HEK293 (cell line): Measurements from ENCODE around the gene PCCA.

Source experiments
- CTCF ChIA-PET: fragments of 350-600 bp; formaldehyde crosslinking; extraction: SDS; loops from one replicate; lab custom pipeline; 2021; ENCODE audit warnings: antibody characterized with exemption; lab: Yijun Ruan, JAX
- POLR2A ChIA-PET: fragments of 300-600 bp; formaldehyde crosslinking; extraction: SDS; loops from one replicate; lab custom pipeline; 2020; ENCODE audit warnings: antibody characterized with exemption, inconsistent platforms; lab: Yijun Ruan, JAX
- H3K27ac ChIP-seq: fragments of 200-500 bp; sonication (Bioruptor generic); 2 replicates; pipeline ENCODE4 v1.5.1; 2014; ENCODE audit warnings: low read depth, low read length, control low read depth, inconsistent platforms; ENCODE audit errors: extremely low read depth
- H3K36me3 ChIP-seq, 2 experiments: fragments of 200-500 bp in 1 of 2; sonication (Bioruptor generic) in 1 of 2; 1 replicate in 1 of 2; 2 replicates in 1 of 2; pipeline ENCODE4 v1.5.1; 2014 to 2017; ENCODE audit warnings: inconsistent platforms in 2 of 2, low read length in 2 of 2; ENCODE audit not compliant: control insufficient read depth in 2 of 2, insufficient read depth in 1 of 2
- H3K4me1 ChIP-seq: fragments of 200-500 bp; sonication (Bioruptor generic); 2 replicates; pipeline ENCODE4 v1.5.1; 2014; ENCODE audit warnings: mild to moderate bottlenecking, low read length, inconsistent platforms; ENCODE audit not compliant: control insufficient read depth, insufficient read depth
- H3K4me3 ChIP-seq: 2 replicates; pipeline ENCODE4 v1.5.1; 2011; ENCODE audit warnings: low read depth, mild to moderate bottlenecking, control low read depth, low read length, moderate library complexity
- H3K9me3 ChIP-seq: fragments of 200-500 bp; sonication (Bioruptor generic); 2 replicates; pipeline ENCODE4 v1.5.1; 2014; ENCODE audit warnings: low read depth, low read length, inconsistent platforms; ENCODE audit not compliant: control insufficient read depth, insufficient read depth
- KLF1 ChIP-seq: fragments of 450-650 bp; formaldehyde crosslinking; IDR thresholded peaks from 2 replicates; pipeline ENCODE4 v1.5.1; 2016; ENCODE audit warnings: missing biosample characterization, missing genetic modification characterization
- ZBTB48 ChIP-seq: fragments of 450-650 bp; formaldehyde crosslinking; IDR thresholded peaks from 2 replicates; pipeline ENCODE4 v1.5.1; 2016; ENCODE audit warnings: missing biosample characterization, missing genetic modification characterization
- ZNF146 ChIP-seq: fragments of 450-650 bp; formaldehyde crosslinking; IDR thresholded peaks from 2 replicates; pipeline ENCODE4 v1.5.1; 2016; ENCODE audit warnings: missing biosample characterization, missing genetic modification characterization
- ZNF221 ChIP-seq: fragments of 450-650 bp; formaldehyde crosslinking; IDR thresholded peaks from 2 replicates; pipeline ENCODE4 v1.5.1; 2017; ENCODE audit warnings: missing biosample characterization, missing genetic modification characterization, borderline replicate concordance
- ZNF292 ChIP-seq: fragments of 450-650 bp; formaldehyde crosslinking; IDR thresholded peaks from 2 replicates; pipeline ENCODE4 v1.5.1; 2016; ENCODE audit warnings: low read depth, missing biosample characterization, missing genetic modification characterization, borderline replicate concordance
- ZNF366 ChIP-seq: fragments of 450-650 bp; formaldehyde crosslinking; conservative IDR thresholded peaks from 2 replicates; pipeline ENCODE4 v1.5.1; 2016; ENCODE audit warnings: missing biosample characterization, missing genetic modification characterization
- ZNF391 ChIP-seq: fragments of 450-650 bp; formaldehyde crosslinking; IDR thresholded peaks from 2 replicates; pipeline ENCODE4 v1.5.1; 2016; ENCODE audit warnings: low read depth, missing biosample characterization, missing genetic modification characterization, borderline replicate concordance
- ZNF394 ChIP-seq: fragments of 450-650 bp; formaldehyde crosslinking; IDR thresholded peaks from 2 replicates; pipeline ENCODE4 v1.5.1; 2016; ENCODE audit warnings: missing biosample characterization, missing genetic modification characterization, mild to moderate bottlenecking, moderate library complexity, borderline replicate concordance
- ZNF473 ChIP-seq: fragments of 450-650 bp; formaldehyde crosslinking; IDR thresholded peaks from 2 replicates; pipeline ENCODE4 v1.5.1; 2017; ENCODE audit warnings: missing biosample characterization, missing genetic modification characterization
- ZNF621 ChIP-seq: fragments of 450-650 bp; formaldehyde crosslinking; IDR thresholded peaks from 2 replicates; pipeline ENCODE4 v1.5.1; 2017; ENCODE audit warnings: missing biosample characterization, missing genetic modification characterization
- ZSCAN23 ChIP-seq: fragments of 450-650 bp; formaldehyde crosslinking; IDR thresholded peaks from 2 replicates; pipeline ENCODE4 v1.5.1; 2016; ENCODE audit warnings: missing biosample characterization, missing genetic modification characterization
- ZSCAN30 ChIP-seq: fragments of 450-650 bp; IDR thresholded peaks from 2 replicates; pipeline ENCODE4 v1.5.1; 2018; ENCODE audit warnings: missing biosample characterization, mild to moderate bottlenecking, missing genetic modification characterization, moderate library complexity
- TF ChIP-seq, protein P1 (sequence below): fragments of 450-650 bp; IDR thresholded peaks from 2 replicates; pipeline ENCODE4 v1.5.1; 2018; ENCODE audit warnings: missing biosample characterization, mild to moderate bottlenecking, missing genetic modification characterization
- TF ChIP-seq, protein P2 (sequence below): fragments of 450-650 bp; IDR thresholded peaks from 2 replicates; pipeline ENCODE4 v1.5.1; 2018; ENCODE audit warnings: missing biosample characterization, missing genetic modification characterization
- TF ChIP-seq, protein P3 (sequence below): fragments of 450-650 bp; formaldehyde crosslinking; IDR thresholded peaks from 2 replicates; pipeline ENCODE4 v1.5.0; 2017; ENCODE audit warnings: missing biosample characterization, missing genetic modification characterization, borderline replicate concordance
- TF ChIP-seq, protein P4 (sequence below): fragments of 450-650 bp; formaldehyde crosslinking; IDR thresholded peaks from 2 replicates; pipeline ENCODE4 v1.5.1; 2016; ENCODE audit warnings: missing biosample characterization, missing genetic modification characterization, borderline replicate concordance

PCCA gene

DNA sequence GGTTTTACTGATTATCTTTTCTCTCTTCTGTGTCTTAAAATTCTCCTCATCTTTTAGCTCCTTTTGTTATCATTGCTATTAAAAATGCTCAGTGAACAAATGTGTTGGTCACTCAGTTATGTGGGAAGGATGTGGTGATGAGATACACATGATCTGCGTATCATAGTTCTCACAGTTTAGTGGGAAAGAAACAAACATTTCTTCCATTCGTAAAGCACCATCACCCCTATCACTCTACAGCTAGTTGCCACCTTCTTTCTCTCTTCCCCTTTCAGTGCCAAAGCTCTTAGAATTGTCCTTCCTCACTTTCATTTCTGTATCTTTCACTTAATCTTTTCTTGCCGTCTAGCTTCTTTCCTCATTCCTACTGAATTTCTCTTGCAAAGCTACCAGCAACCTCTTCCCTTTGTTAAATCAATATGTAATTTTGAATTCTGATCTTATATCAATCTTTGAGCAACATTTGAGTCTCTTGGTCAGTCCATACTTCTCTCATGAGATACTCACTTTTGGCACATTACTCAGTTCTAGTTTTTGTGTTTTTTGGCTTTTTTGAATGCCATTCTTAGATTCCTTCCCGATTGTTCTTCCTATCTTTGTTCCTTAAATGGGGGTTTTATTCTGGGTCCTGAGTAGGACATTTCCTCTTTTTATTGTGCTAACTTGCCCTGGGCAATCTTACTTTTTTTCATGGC, 122.3 kb downstream of the PCCA start (continued):
- TF ChIP-seq ZSCAN23 (tag by site-specific recombination), result no peak
- TF ChIP-seq ZSCAN30 (tag by site-specific recombination), result no peak
- no peak for TF ChIP-seq ZNF394 (tag by site-specific recombination)
- no peak for TF ChIP-seq ZNF621 (tag by site-specific recombination)
- no peak for TF ChIP-seq ZNF221
- no peak for TF ChIP-seq ZBTB48 (tag by site-specific recombination)
- no peak for TF ChIP-seq ZNF473
- TF ChIP-seq ZNF366 (tag by site-specific recombination), result no peak
- TF ChIP-seq, protein P1, sequence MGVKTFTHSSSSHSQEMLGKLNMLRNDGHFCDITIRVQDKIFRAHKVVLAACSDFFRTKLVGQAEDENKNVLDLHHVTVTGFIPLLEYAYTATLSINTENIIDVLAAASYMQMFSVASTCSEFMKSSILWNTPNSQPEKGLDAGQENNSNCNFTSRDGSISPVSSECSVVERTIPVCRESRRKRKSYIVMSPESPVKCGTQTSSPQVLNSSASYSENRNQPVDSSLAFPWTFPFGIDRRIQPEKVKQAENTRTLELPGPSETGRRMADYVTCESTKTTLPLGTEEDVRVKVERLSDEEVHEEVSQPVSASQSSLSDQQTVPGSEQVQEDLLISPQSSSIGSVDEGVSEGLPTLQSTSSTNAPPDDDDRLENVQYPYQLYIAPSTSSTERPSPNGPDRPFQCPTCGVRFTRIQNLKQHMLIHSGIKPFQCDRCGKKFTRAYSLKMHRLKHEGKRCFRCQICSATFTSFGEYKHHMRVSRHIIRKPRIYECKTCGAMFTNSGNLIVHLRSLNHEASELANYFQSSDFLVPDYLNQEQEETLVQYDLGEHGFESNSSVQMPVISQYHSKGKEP (tag by site-specific recombination), result no peak
- TF ChIP-seq, protein P2, sequence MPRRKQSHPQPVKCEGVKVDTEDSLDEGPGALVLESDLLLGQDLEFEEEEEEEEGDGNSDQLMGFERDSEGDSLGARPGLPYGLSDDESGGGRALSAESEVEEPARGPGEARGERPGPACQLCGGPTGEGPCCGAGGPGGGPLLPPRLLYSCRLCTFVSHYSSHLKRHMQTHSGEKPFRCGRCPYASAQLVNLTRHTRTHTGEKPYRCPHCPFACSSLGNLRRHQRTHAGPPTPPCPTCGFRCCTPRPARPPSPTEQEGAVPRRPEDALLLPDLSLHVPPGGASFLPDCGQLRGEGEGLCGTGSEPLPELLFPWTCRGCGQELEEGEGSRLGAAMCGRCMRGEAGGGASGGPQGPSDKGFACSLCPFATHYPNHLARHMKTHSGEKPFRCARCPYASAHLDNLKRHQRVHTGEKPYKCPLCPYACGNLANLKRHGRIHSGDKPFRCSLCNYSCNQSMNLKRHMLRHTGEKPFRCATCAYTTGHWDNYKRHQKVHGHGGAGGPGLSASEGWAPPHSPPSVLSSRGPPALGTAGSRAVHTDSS (tag by site-specific recombination), result no peak
- TF ChIP-seq KLF1 (tag by site-specific recombination), result no peak
- no peak for TF ChIP-seq ZNF292
- TF ChIP-seq, protein P3, sequence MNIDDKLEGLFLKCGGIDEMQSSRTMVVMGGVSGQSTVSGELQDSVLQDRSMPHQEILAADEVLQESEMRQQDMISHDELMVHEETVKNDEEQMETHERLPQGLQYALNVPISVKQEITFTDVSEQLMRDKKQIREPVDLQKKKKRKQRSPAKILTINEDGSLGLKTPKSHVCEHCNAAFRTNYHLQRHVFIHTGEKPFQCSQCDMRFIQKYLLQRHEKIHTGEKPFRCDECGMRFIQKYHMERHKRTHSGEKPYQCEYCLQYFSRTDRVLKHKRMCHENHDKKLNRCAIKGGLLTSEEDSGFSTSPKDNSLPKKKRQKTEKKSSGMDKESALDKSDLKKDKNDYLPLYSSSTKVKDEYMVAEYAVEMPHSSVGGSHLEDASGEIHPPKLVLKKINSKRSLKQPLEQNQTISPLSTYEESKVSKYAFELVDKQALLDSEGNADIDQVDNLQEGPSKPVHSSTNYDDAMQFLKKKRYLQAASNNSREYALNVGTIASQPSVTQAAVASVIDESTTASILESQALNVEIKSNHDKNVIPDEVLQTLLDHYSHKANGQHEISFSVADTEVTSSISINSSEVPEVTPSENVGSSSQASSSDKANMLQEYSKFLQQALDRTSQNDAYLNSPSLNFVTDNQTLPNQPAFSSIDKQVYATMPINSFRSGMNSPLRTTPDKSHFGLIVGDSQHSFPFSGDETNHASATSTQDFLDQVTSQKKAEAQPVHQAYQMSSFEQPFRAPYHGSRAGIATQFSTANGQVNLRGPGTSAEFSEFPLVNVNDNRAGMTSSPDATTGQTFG, result no peak
- TF ChIP-seq ZNF391 (tag by site-specific recombination), result no peak

DNA sequence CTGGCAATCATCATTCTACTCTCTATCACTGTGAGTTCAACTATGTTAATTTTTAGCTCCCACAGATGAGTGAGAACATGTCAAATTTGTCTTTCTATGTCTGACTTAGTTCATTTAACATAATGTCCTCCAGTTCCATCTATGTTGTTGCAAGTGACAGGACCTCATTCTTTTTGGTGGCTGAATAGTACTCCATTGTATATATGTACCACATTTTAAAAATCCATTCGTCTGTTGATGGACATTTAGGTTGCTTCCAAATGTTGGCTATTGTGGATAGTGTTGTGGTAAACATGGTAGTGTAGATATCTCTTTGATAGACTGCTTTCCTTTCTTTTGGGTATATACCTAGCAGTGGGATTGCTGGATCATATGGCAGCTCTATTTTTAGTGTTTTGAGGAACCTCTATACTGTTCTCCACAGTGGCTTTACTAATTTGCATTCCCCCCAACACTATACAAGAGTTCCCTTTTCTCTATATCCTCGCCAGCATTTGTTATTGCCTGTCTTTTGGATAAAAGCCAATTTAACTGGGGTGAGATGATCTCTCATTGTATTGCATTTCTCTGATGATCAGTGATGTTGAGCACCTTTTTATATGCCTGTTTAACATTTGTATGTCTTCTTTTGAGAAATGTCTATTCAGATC, 124.1 kb downstream of the PCCA start:
- TF ChIP-seq, protein P4, sequence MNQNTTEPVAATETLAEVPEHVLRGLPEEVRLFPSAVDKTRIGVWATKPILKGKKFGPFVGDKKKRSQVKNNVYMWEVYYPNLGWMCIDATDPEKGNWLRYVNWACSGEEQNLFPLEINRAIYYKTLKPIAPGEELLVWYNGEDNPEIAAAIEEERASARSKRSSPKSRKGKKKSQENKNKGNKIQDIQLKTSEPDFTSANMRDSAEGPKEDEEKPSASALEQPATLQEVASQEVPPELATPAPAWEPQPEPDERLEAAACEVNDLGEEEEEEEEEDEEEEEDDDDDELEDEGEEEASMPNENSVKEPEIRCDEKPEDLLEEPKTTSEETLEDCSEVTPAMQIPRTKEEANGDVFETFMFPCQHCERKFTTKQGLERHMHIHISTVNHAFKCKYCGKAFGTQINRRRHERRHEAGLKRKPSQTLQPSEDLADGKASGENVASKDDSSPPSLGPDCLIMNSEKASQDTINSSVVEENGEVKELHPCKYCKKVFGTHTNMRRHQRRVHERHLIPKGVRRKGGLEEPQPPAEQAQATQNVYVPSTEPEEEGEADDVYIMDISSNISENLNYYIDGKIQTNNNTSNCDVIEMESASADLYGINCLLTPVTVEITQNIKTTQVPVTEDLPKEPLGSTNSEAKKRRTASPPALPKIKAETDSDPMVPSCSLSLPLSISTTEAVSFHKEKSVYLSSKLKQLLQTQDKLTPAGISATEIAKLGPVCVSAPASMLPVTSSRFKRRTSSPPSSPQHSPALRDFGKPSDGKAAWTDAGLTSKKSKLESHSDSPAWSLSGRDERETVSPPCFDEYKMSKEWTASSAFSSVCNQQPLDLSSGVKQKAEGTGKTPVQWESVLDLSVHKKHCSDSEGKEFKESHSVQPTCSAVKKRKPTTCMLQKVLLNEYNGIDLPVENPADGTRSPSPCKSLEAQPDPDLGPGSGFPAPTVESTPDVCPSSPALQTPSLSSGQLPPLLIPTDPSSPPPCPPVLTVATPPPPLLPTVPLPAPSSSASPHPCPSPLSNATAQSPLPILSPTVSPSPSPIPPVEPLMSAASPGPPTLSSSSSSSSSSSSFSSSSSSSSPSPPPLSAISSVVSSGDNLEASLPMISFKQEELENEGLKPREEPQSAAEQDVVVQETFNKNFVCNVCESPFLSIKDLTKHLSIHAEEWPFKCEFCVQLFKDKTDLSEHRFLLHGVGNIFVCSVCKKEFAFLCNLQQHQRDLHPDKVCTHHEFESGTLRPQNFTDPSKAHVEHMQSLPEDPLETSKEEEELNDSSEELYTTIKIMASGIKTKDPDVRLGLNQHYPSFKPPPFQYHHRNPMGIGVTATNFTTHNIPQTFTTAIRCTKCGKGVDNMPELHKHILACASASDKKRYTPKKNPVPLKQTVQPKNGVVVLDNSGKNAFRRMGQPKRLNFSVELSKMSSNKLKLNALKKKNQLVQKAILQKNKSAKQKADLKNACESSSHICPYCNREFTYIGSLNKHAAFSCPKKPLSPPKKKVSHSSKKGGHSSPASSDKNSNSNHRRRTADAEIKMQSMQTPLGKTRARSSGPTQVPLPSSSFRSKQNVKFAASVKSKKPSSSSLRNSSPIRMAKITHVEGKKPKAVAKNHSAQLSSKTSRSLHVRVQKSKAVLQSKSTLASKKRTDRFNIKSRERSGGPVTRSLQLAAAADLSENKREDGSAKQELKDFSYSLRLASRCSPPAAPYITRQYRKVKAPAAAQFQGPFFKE (tag by site-specific recombination), result no peak
- TF ChIP-seq ZNF146 (tag by site-specific recombination), result peak; percentile 82
- TF ChIP-seq, all 188 proteins: peak for 1
- POLR2A ChIA-PET, result no interaction called here
- Histone ChIP-seq H3K36me3 (no peaks in the 10 kb centered on the region), H3K9me3 (no peaks in the 10 kb centered on the region), H3K4me3 (no peak overlapping the region), H3K4me1 (no peaks in the 10 kb centered on the region), H3K27ac (no peak overlapping the region)
- CTCF ChIA-PET, result interaction anchor here (0.7 kb wide), 1 partner anchor 20 kb away, joined by 3 read pairs; no protein-coding TSS in a partner anchor
